ENCODE data around the gene DAAM1.

DNA sequence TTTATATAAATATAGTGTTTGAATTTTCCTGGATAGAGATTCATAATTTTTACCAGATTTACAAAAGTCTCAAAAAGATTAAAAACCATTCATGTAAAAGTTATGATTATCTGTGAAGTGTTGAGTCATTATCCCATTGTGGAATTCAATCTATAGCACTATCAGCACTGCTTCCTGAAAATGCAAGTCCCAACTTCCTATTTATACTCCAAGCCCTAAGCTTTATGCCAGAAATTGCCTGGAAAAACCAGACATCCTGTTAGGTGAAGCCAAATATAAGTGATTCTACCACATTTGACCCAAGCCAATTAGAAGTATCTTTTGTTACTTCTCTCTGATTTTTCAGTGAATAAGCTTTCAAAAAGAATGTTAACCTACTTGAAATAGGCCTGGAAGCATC lies 147.6 kb downstream of the DAAM1 start:
- TF ChIP-seq CTCF (IDR thresholded peaks at IDR 0.05; ENCODE audit: low read depth, low read length) (no peak), EZH2phosphoT487 (IDR thresholded peaks at IDR 0.05; ENCODE audit: low read depth) (no peak)
